Measurements from ENCODE around the gene E2F6.

- no peak for TF ChIP-seq REST (IDR thresholded peaks at IDR 0.05; ENCODE audit: low read depth, low read length)
- TF ChIP-seq YBX1 (IDR thresholded peaks at IDR 0.05), result no peak
These were observed 41.6 kb upstream of the E2F6 start for GRCh38 chr2:11507517-11507916.
